LHCN-M2 (cell line): Measurements from ENCODE around the gene COL11A1. TPM values are rescaled to one million over a fixed set of nuclear protein-coding genes. Genes with fewer than 3 reads are reported as not detected.
"Not testable (repeated sequence)": the region's sequence is repeated elsewhere in the genome, so short reads cannot be mapped to it uniquely, and the experiment has no call there.

Experiments used
- DNase-seq: peaks from one replicate; pipeline ENCODE4 v3.0.0-alpha.2; 2012; ENCODE audit warnings: low read depth
- total RNA-seq: library from RNA; depleted of rRNA; stranded (reverse); fragments of >200 nt; gene quantifications from 2 replicates; pipeline ENCODE4 v1.2.3, GENCODE V29; 2014

The COL11A1 gene
- total RNA-seq, 1 experiment from 2014 or later = 54.3 TPM

GRCh38 chr1:103084181-103084580 is 24.1 kb downstream of the COL11A1 start:
- peak; percentile 28 for DNase-seq

- DNase-seq = no peak
Observed at GRCh38 chr1:103075316-103076000, 32.9 kb downstream of the COL11A1 start.

- no peak for DNase-seq
Observed at GRCh38 chr1:103074224-103074623, 34.1 kb downstream of the COL11A1 start.

- no peak for DNase-seq
Observed at GRCh38 chr1:103069201-103069600, 39.1 kb downstream of the COL11A1 start.

- DNase-seq = peak; percentile 37
Observed at GRCh38 chr1:103063921-103064320, 44.4 kb downstream of the COL11A1 start.

GRCh38 chr1:103058391-103058790 is 49.9 kb downstream of the COL11A1 start:
- DNase-seq = peak; percentile 37

GRCh38 chr1:103056423-103056822 is 51.9 kb downstream of the COL11A1 start:
- DNase-seq = peak; percentile 82

- DNase-seq = not testable (repeated sequence)
Observed at GRCh38 chr1:103028110-103028509, 80.2 kb downstream of the COL11A1 start.

- DNase-seq = no peak
Observed at GRCh38 chr1:103025858-103026409, 82.4 kb downstream of the COL11A1 start.

- DNase-seq = no peak
Observed at GRCh38 chr1:103024051-103024450, 84.3 kb downstream of the COL11A1 start.

GRCh38 chr1:103002005-103002404 is 106.3 kb downstream of the COL11A1 start:
- DNase-seq = no peak

- DNase-seq = no peak
Observed at GRCh38 chr1:102978874-102979273, 129.4 kb downstream of the COL11A1 start.

- DNase-seq = no peak
Observed at GRCh38 chr1:102977292-102977691, 131.0 kb downstream of the COL11A1 start.

GRCh38 chr1:102970496-102971078 is 137.7 kb downstream of the COL11A1 start:
- DNase-seq = peak; percentile 63

- DNase-seq = peak; percentile 6
Observed at GRCh38 chr1:102967786-102968185, 140.5 kb downstream of the COL11A1 start.

- no peak for DNase-seq
Observed at GRCh38 chr1:102961549-102961948, 146.8 kb downstream of the COL11A1 start.

- DNase-seq = no peak
Observed at GRCh38 chr1:102954576-102954975, 153.7 kb downstream of the COL11A1 start.

GRCh38 chr1:102952400-102952799 is 155.9 kb downstream of the COL11A1 start:
- DNase-seq = no peak

- DNase-seq = no peak
Observed at GRCh38 chr1:102942324-102942723, 166.0 kb downstream of the COL11A1 start.

GRCh38 chr1:102941366-102941947 is 166.9 kb downstream of the COL11A1 start:
- DNase-seq = no peak

GRCh38 chr1:102937401-102937800 is 170.9 kb downstream of the COL11A1 start:
- no peak for DNase-seq

- not testable (repeated sequence) for DNase-seq
Observed at GRCh38 chr1:102933362-102933761, 175.0 kb downstream of the COL11A1 start.

- peak; percentile 80 for DNase-seq
Observed at GRCh38 chr1:102919659-102920058, 188.7 kb downstream of the COL11A1 start.
